K562 (cell line): ENCODE measurements around the gene ADPGK. TPM values are rescaled to one million over a fixed set of nuclear protein-coding genes. Genes with fewer than 3 reads are reported as not detected.

Experiments used
- BCOR ChIP-seq: fragments of 450-650 bp; IDR thresholded peaks from 2 replicates; pipeline ENCODE4 v1.6.1; 2016
- DPF2 ChIP-seq: fragments of 450-650 bp; IDR thresholded peaks from 2 replicates; pipeline ENCODE4 v1.6.1; 2016
- EWSR1 ChIP-seq: fragments of 450-650 bp; IDR thresholded peaks from 2 replicates; pipeline ENCODE4 v1.6.1; 2018; ENCODE audit warnings: borderline replicate concordance, mild to moderate bottlenecking, low read depth, moderate library complexity; ENCODE audit not compliant: partially characterized antibody
- GTF2E2 ChIP-seq: fragments of 200-800 bp; sonication (Bioruptor generic); IDR thresholded peaks from 2 replicates; pipeline ENCODE4 v1.6.1; 2016; ENCODE audit warnings: missing genetic modification characterization, missing compliant biosample characterization
- KAT8 ChIP-seq: fragments of 450-650 bp; IDR thresholded peaks from 2 replicates; pipeline ENCODE4 v1.6.1; 2016; ENCODE audit warnings: low read depth, mild to moderate bottlenecking
- KLF10 ChIP-seq: fragments of 250-450 bp; sonication (Bioruptor Pico); IDR thresholded peaks from 2 replicates; pipeline ENCODE4 v1.6.1; 2021; ENCODE audit warnings: matching md5 sums
- KLF13 ChIP-seq: fragments of 450-650 bp; IDR thresholded peaks from 2 replicates; pipeline ENCODE4 v1.6.1; 2016; ENCODE audit warnings: missing genetic modification characterization, low read depth, mild to moderate bottlenecking, missing compliant biosample characterization, moderate library complexity, borderline replicate concordance
- LCOR ChIP-seq: sonication (generic); formaldehyde crosslinking; IDR thresholded peaks from 2 replicates; pipeline ENCODE4 v1.8.0; 2022; ENCODE audit warnings: mild to moderate bottlenecking, missing genetic modification reagents
- POU5F1 ChIP-seq: fragments of 150-350 bp; IDR thresholded peaks from 2 replicates; pipeline ENCODE4 v1.6.1; 2014; ENCODE audit warnings: borderline replicate concordance, low read length, low read depth, mild to moderate bottlenecking; ENCODE audit not compliant: partially characterized antibody
- SMARCA5 ChIP-seq: fragments of 450-650 bp; IDR thresholded peaks from 2 replicates; pipeline ENCODE4 v1.6.1; 2016
- SMC3 ChIP-seq: conservative IDR thresholded peaks from 2 replicates; pipeline ENCODE4 v1.6.1; 2011; ENCODE audit warnings: low read depth, low read length, improper control_type of control experiment; ENCODE audit not compliant: insufficient read depth
- TEAD4 ChIP-seq, 2 experiments: sonication (generic) in 1 of 2; formaldehyde crosslinking in 1 of 2; IDR thresholded peaks; 2 replicates each; pipeline versions ENCODE4 v1.6.1 to v1.8.0; 2012 to 2022; ENCODE audit warnings: borderline replicate concordance in 1 of 2, inconsistent platforms in 1 of 2, low read length in 1 of 2, mild to moderate bottlenecking in 1 of 2, missing genetic modification reagents in 1 of 2
- TRIM28 ChIP-seq: fragments of 450-650 bp; IDR thresholded peaks from 2 replicates; pipeline ENCODE4 v1.6.1; 2017
- ZBTB26 ChIP-seq: fragments of 450-650 bp; formaldehyde crosslinking; IDR thresholded peaks from 2 replicates; pipeline ENCODE4 v1.4.0; 2022; ENCODE audit warnings: missing genetic modification characterization
- ZFP30 ChIP-seq: fragments of 250-450 bp; sonication (Bioruptor Pico); IDR thresholded peaks from 2 replicates; pipeline ENCODE4 v1.8.0; 2022; ENCODE audit warnings: moderate library complexity, mild to moderate bottlenecking, inconsistent platforms, borderline replicate concordance
- ZFP36 ChIP-seq: fragments of 150-350 bp; IDR thresholded peaks from 2 replicates; pipeline ENCODE4 v1.6.1; 2018; ENCODE audit warnings: low read length, low read depth; ENCODE audit not compliant: partially characterized antibody
- ZNF140 ChIP-seq: fragments of 250-450 bp; sonication (Bioruptor Pico); IDR thresholded peaks from 2 replicates; pipeline ENCODE4 v1.8.0; 2021; ENCODE audit warnings: moderate library complexity, mild to moderate bottlenecking, inconsistent platforms
- ZNF146 ChIP-seq: IDR thresholded peaks from one replicate; pipeline ENCODE4 v1.6.1; 2018; ENCODE audit warnings: missing compliant biosample characterization; ENCODE audit not compliant: unreplicated experiment
- ZNF436 ChIP-seq: fragments of 250-450, 450-650 bp; sonication (Bioruptor Pico); formaldehyde crosslinking; IDR thresholded peaks from 2 replicates; pipeline ENCODE4 v1.7.0; 2020; ENCODE audit warnings: mild to moderate bottlenecking
- ZNF696 ChIP-seq: fragments of 250-450 bp; sonication (Bioruptor Pico); conservative IDR thresholded peaks from 2 replicates; pipeline ENCODE4 v1.4.0; 2020; ENCODE audit warnings: mild to moderate bottlenecking, moderate library complexity
- polyA plus RNA-seq, 8 experiments: library from polyadenylated mRNA; depleted of rRNA in 4 of 8; stranded (reverse) in 5 of 8; unstranded in 3 of 8; fragments of >200 nt; fragmentation: Nextera tagmentation in 2 of 8; fragmentation: Illumina TruSeq in 1 of 8; extraction: Ambion mirVana in 2 of 8; extraction: Trizol in 1 of 8; gene quantifications; 2 replicates each; pipeline versions ENCODE4 v1.2.1 to v1.2.3, GENCODE V29; 2011 to 2014; ENCODE audit warnings: inconsistent platforms in 1 of 8, missing spikeins in 1 of 8
- total RNA-seq, 7 experiments: library from RNA; depleted of rRNA in 6 of 7; stranded (reverse); fragments of >200 nt in 6 of 7; fragmentation: Illumina TruSeq in 2 of 7; extraction: Trizol in 2 of 7; gene quantifications; 2 replicates each; pipeline versions ENCODE4 v1.2.1 to v1.2.3, GENCODE V29; 2011 to 2021; ENCODE audit warnings: low replicate concordance in 1 of 7
- TF ChIP-seq, protein P1 (sequence below): sonication (generic); formaldehyde crosslinking; IDR thresholded peaks from 2 replicates; pipeline ENCODE4 v1.8.1; 2022; ENCODE audit warnings: missing genetic modification reagents
- TF ChIP-seq, protein P2 (sequence below), 2 experiments: IDR thresholded peaks; 2 replicates each; pipeline ENCODE4 v1.6.1; 2011; ENCODE audit warnings: borderline replicate concordance in 1 of 2, control low read depth in 1 of 2, low read depth in 1 of 2, low read length in 1 of 2, mild to moderate bottlenecking in 1 of 2, mixed read lengths in 1 of 2, moderate library complexity in 1 of 2; ENCODE audit not compliant: insufficient read depth in 1 of 2, insufficient read length in 1 of 2, poor library complexity in 1 of 2, severe bottlenecking in 1 of 2; ENCODE audit errors: extremely low read depth in 1 of 2

The ADPGK gene
- total and polyA plus RNA-seq, 9 of the 15 experiments (the other 6 are each of a cell fraction or from before 2014, with no cell fraction given) = 13.4 to 97.4 (median 48.5) TPM

GRCh38 chr15:72796515-72797337, 13.2 kb upstream of the ADPGK start (continued):
- TF ChIP-seq GTF2E2 (tag) (no peak), BCOR (peak; percentile 49; the same call in 1 of the 2 replicates), EWSR1 (no peak), ZFP36 (peak; percentile 98), TRIM28 (no peak), ZNF436 (CRISPR knock-in tag) (peak; percentile 89), ZBTB26 (no peak), POU5F1 (no peak), SMC3 (peak; percentile 40; the same call in 1 of the 2 replicates), KLF13 (tag) (0 out of 2 replicates have a peak, but pooled peaks have one; percentile 41), ZNF696 (no peak), SMARCA5 (peak; percentile 52; the same call in 1 of the 2 replicates), KLF10 (CRISPR knock-in tag) (no peak), LCOR (CRISPR knock-in tag) (no peak), KAT8 (no peak), ZFP30 (no peak), TEAD4 (IDR thresholded peaks at IDR 0.05; ENCODE audit: low read length) (no peak), TEAD4 (CRISPR knock-in tag; IDR thresholded peaks at IDR 0.05; ENCODE audit: borderline replicate concordance) (no peak), ZNF146 (CRISPR knock-in tag) (no peak), ZNF140 (no peak), DPF2 (no peak)
- TF ChIP-seq, protein P1, sequence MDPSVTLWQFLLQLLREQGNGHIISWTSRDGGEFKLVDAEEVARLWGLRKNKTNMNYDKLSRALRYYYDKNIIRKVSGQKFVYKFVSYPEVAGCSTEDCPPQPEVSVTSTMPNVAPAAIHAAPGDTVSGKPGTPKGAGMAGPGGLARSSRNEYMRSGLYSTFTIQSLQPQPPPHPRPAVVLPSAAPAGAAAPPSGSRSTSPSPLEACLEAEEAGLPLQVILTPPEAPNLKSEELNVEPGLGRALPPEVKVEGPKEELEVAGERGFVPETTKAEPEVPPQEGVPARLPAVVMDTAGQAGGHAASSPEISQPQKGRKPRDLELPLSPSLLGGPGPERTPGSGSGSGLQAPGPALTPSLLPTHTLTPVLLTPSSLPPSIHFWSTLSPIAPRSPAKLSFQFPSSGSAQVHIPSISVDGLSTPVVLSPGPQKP (CRISPR knock-in tag) = no peak
- TF ChIP-seq, protein P2, sequence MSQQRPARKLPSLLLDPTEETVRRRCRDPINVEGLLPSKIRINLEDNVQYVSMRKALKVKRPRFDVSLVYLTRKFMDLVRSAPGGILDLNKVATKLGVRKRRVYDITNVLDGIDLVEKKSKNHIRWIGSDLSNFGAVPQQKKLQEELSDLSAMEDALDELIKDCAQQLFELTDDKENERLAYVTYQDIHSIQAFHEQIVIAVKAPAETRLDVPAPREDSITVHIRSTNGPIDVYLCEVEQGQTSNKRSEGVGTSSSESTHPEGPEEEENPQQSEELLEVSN (IDR thresholded peaks at IDR 0.05; ENCODE audit: borderline replicate concordance in 1 of 2, extremely low read depth in 1 of 2, insufficient read depth in 1 of 2, insufficient read length in 1 of 2, low read depth in 1 of 2, low read length in 1 of 2, poor library complexity in 1 of 2, severe bottlenecking in 1 of 2) = peak in 1 of 2 experiments; percentile 58
